Neural cell (in vitro differentiated cells): ENCODE measurements around the gene MLPH. TPM values are rescaled to one million over a fixed set of nuclear protein-coding genes. Genes with fewer than 3 reads are reported as not detected.

Experiments
- H2AFZ ChIP-seq: fragments of 200-600, 300-800 bp; sonication (generic), shearing (Covaris generic); 2 replicates; pipeline ENCODE4 v1.6.0; 2014; ENCODE audit warnings: low read depth, mild to moderate bottlenecking, antibody characterized with exemption, low read length, moderate library complexity
- H3F3A ChIP-seq: fragments of 200-600 bp; shearing (Covaris generic); 2 replicates; pipeline ENCODE4 v1.6.1; 2016; ENCODE audit warnings: mild to moderate bottlenecking, moderate library complexity, mixed read lengths, antibody characterized with exemption, low read length; ENCODE audit not compliant: insufficient read depth, poor library complexity, severe bottlenecking
- H3K27ac ChIP-seq: fragments of 200-600, 300-800 bp; sonication (generic), shearing (Covaris generic); 2 replicates; pipeline ENCODE4 v1.5.1; 2014; ENCODE audit warnings: mild to moderate bottlenecking, low read length, moderate library complexity
- H3K27me3 ChIP-seq: fragments of 300-800, 200-600 bp; sonication (generic), shearing (Covaris generic); 2 replicates; pipeline ENCODE4 v1.6.0; 2014; ENCODE audit warnings: mild to moderate bottlenecking, low read depth, low read length, moderate library complexity; ENCODE audit not compliant: insufficient read depth
- H3K36me3 ChIP-seq: fragments of 300-800, 200-600 bp; sonication (generic), shearing (Covaris generic); 2 replicates; pipeline ENCODE4 v1.5.1; 2014; ENCODE audit warnings: mild to moderate bottlenecking, antibody characterized with exemption, low read length, moderate library complexity; ENCODE audit not compliant: insufficient read depth
- H3K4me2 ChIP-seq: fragments of 300-800, 200-600 bp; sonication (generic), shearing (Covaris generic); 2 replicates; pipeline ENCODE4 v1.6.0; 2014; ENCODE audit warnings: mild to moderate bottlenecking, low read length
- H3K4me3 ChIP-seq: fragments of 300-800, 200-600 bp; sonication (generic), shearing (Covaris generic); 2 replicates; pipeline ENCODE4 v1.5.1; 2014; ENCODE audit warnings: mild to moderate bottlenecking, low read length, moderate library complexity
- H3K79me2 ChIP-seq: fragments of 200-600 bp; shearing (Covaris generic); replicated peaks from 2 replicates; pipeline ENCODE4 v1.6.0; 2014; ENCODE audit warnings: mild to moderate bottlenecking, low read length, moderate library complexity; ENCODE audit not compliant: insufficient read depth
- H3K9ac ChIP-seq: fragments of 300-800, 200-600 bp; sonication (generic), shearing (Covaris generic); 2 replicates; pipeline ENCODE4 v1.6.1; 2016; ENCODE audit warnings: mild to moderate bottlenecking, low read length, mixed read lengths
- H3K9me2 ChIP-seq: fragments of 200-600 bp; shearing (Covaris generic); 2 replicates; pipeline ENCODE4 v1.6.1; 2016; ENCODE audit warnings: mild to moderate bottlenecking, low read length, mixed read lengths; ENCODE audit not compliant: insufficient read depth
- H3K9me3 ChIP-seq: fragments of 200-600, 300-800 bp; sonication (generic), shearing (Covaris generic); 2 replicates; pipeline ENCODE4 v1.6.1; 2016; ENCODE audit warnings: mild to moderate bottlenecking, mixed run types, low read length, moderate library complexity, mixed read lengths
- H4K20me1 ChIP-seq: fragments of 200-600 bp; shearing (Covaris generic); 2 replicates; pipeline ENCODE4 v1.6.1; 2016; ENCODE audit warnings: mild to moderate bottlenecking, mixed run types; ENCODE audit not compliant: insufficient read depth
- EP300 ChIP-seq: fragments of 450-650 bp; conservative IDR thresholded peaks from 2 replicates; pipeline ENCODE4 v1.6.1; 2014; ENCODE audit warnings: antibody characterized with exemption, mild to moderate bottlenecking, moderate library complexity; ENCODE audit not compliant: poor library complexity, severe bottlenecking
- EZH2 ChIP-seq: fragments of 200-600, 300-800 bp; shearing (Covaris generic), sonication (generic); IDR thresholded peaks from 2 replicates; pipeline ENCODE4 v1.6.1; 2014; ENCODE audit warnings: antibody characterized with exemption, low read length, borderline replicate concordance, mild to moderate bottlenecking; ENCODE audit not compliant: insufficient read depth, poor library complexity, severe bottlenecking
- MXI1 ChIP-seq: fragments of 450-650 bp; conservative IDR thresholded peaks from 2 replicates; pipeline ENCODE4 v1.6.1; 2014; ENCODE audit warnings: antibody characterized with exemption, mild to moderate bottlenecking; ENCODE audit not compliant: poor library complexity, severe bottlenecking
- POLR2AphosphoS5 ChIP-seq: IDR thresholded peaks from 2 replicates; pipeline ENCODE4 v1.6.1; 2012
- RAD21 ChIP-seq: fragments of 450-650 bp; conservative IDR thresholded peaks from 2 replicates; pipeline ENCODE4 v1.6.1; 2014; ENCODE audit warnings: antibody characterized with exemption, mild to moderate bottlenecking, moderate library complexity
- SMC3 ChIP-seq: fragments of 450-650 bp; conservative IDR thresholded peaks from 2 replicates; pipeline ENCODE4 v1.6.1; 2014; ENCODE audit warnings: antibody characterized with exemption, mild to moderate bottlenecking, moderate library complexity; ENCODE audit not compliant: poor library complexity
- TAF1 ChIP-seq: IDR thresholded peaks from 2 replicates; pipeline ENCODE4 v1.6.1; 2012; ENCODE audit warnings: low read depth
- polyA plus RNA-seq: library from polyadenylated mRNA; depleted of rRNA; stranded (reverse); fragments of >200 nt; gene quantifications from 2 replicates; pipeline ENCODE4 v1.2.3, GENCODE V29; 2014
- TF ChIP-seq, protein P1 (sequence below): fragments of 450-650 bp; IDR thresholded peaks from 2 replicates; pipeline ENCODE4 v1.5.1; 2014; ENCODE audit warnings: antibody characterized with exemption, mild to moderate bottlenecking, moderate library complexity; ENCODE audit not compliant: poor library complexity, severe bottlenecking
- TF ChIP-seq, protein P2 (sequence below): IDR thresholded peaks from 2 replicates; pipeline ENCODE4 v1.6.1; 2012; ENCODE audit warnings: borderline replicate concordance

MLPH gene
- polyA plus RNA-seq, 1 donor from 2014 or later = not detected

DNA sequence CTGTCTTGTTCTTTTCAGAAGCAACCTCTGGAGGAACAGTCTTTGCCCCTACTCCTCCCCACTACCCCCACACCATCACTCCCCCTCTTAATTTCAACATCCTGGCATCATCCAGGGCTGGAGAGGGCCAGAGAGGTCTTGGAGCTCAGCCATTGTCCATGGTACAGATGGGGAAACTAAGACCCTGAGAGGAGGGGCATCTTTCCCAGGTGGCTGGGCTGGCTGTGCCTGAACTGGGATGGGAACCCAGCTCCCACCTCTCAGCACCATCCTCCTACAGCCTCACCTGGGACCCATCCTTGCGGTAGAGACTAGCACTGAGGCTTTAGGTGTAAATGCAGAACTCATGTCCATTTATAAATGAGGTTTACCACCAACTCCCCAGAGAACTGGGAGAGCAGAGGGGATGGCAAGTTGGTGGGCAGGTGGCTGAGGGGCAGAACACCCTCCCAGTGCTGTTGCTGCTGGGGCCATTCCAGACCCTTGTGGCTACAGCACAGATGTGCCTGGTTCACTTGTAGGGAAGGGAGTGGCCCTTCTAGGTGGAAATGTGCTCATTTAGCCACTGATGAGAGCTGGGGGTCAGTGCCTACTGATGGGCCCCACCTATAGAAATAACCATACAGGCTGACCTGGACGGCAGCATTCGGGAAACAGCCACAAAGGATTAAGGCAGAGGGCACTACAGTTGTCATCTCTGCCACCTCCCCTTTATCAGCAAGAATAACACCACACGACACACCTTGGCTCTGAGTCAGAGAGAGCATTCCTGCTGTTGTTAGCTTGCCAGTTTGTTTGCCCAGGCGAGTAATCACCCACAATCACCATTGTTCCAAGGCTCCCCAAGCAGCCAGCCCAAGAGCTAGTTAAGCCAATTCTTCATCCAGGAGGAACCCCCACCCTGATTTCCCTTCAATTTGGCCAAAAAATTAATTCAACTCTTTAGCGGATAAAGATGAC lies 2.1 kb downstream of the MLPH start:
- peaks cover 12% of the 10 kb centered on the region for H3K9me3 ChIP-seq
- TF ChIP-seq EZH2 = no peak
- no peak overlapping the region for H2AFZ ChIP-seq
- H3F3A ChIP-seq = no peaks in the 10 kb centered on the region
- H3K27me3 ChIP-seq = peaks cover 56% of the 10 kb centered on the region
- no peak overlapping the region for H3K4me3 ChIP-seq
- no peaks in the 10 kb centered on the region for H3K9me2 ChIP-seq
- H3K4me2 ChIP-seq = no peak overlapping the region
- H3K9ac ChIP-seq = no peak overlapping the region
- no peaks in the 10 kb centered on the region for H3K36me3 ChIP-seq
- no peaks in the 10 kb centered on the region for H4K20me1 ChIP-seq
- no peak overlapping the region for H3K27ac ChIP-seq
- no peaks in the 10 kb centered on the region for H3K79me2 ChIP-seq

DNA sequence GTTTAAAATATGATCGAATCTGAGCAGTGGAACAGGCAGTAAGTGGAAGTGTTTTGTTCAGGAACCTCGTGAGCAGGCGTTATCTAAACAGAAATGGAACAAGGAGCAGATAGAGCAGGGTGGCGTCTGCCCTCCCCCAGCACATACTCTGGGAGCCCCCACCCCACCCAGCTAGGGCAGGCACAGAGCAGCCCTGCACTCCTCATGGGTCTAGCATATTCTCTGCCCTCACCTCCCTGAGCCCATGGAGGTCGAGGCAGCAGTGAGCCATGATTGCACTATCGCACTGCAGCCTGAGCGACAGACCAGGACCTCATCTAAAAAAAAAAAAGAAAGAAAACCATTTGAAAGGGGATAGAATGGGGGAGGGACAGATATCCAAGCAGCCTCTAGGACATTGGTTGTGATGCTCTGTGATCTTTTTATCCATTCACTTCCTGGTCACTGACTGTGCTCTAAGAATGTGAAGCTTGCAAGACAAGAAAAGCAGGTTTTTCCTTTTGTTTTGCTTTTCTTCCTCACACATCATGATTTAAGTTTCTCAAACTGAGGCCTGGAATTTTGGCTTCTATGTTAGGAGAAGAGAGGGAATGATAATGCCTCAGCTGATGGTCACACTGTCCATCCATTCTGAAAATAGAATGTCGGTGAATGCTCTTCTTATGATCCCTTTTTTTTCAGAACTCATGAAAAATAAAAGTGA lies 3.1 kb downstream of the MLPH start:
- Histone ChIP-seq H3K4me2 (no peak overlapping the region), H3F3A (no peaks in the 10 kb centered on the region), H3K9me3 (peaks cover 12% of the 10 kb centered on the region), H3K4me3 (no peak overlapping the region), H3K27me3 (peaks cover 46% of the 10 kb centered on the region), H2AFZ (no peak overlapping the region), H3K9ac (no peak overlapping the region), H3K79me2 (no peaks in the 10 kb centered on the region), H3K9me2 (no peaks in the 10 kb centered on the region), H3K36me3 (no peaks in the 10 kb centered on the region), H3K27ac (no peak overlapping the region), H4K20me1 (no peaks in the 10 kb centered on the region)
- TF ChIP-seq RAD21 (no peak), EZH2 (no peak), EP300 (no peak), POLR2AphosphoS5 (no peak), TAF1 (no peak), MXI1 (no peak), SMC3 (no peak)
- TF ChIP-seq, protein P1, sequence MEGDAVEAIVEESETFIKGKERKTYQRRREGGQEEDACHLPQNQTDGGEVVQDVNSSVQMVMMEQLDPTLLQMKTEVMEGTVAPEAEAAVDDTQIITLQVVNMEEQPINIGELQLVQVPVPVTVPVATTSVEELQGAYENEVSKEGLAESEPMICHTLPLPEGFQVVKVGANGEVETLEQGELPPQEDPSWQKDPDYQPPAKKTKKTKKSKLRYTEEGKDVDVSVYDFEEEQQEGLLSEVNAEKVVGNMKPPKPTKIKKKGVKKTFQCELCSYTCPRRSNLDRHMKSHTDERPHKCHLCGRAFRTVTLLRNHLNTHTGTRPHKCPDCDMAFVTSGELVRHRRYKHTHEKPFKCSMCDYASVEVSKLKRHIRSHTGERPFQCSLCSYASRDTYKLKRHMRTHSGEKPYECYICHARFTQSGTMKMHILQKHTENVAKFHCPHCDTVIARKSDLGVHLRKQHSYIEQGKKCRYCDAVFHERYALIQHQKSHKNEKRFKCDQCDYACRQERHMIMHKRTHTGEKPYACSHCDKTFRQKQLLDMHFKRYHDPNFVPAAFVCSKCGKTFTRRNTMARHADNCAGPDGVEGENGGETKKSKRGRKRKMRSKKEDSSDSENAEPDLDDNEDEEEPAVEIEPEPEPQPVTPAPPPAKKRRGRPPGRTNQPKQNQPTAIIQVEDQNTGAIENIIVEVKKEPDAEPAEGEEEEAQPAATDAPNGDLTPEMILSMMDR = no peak
- TF ChIP-seq, protein P2, sequence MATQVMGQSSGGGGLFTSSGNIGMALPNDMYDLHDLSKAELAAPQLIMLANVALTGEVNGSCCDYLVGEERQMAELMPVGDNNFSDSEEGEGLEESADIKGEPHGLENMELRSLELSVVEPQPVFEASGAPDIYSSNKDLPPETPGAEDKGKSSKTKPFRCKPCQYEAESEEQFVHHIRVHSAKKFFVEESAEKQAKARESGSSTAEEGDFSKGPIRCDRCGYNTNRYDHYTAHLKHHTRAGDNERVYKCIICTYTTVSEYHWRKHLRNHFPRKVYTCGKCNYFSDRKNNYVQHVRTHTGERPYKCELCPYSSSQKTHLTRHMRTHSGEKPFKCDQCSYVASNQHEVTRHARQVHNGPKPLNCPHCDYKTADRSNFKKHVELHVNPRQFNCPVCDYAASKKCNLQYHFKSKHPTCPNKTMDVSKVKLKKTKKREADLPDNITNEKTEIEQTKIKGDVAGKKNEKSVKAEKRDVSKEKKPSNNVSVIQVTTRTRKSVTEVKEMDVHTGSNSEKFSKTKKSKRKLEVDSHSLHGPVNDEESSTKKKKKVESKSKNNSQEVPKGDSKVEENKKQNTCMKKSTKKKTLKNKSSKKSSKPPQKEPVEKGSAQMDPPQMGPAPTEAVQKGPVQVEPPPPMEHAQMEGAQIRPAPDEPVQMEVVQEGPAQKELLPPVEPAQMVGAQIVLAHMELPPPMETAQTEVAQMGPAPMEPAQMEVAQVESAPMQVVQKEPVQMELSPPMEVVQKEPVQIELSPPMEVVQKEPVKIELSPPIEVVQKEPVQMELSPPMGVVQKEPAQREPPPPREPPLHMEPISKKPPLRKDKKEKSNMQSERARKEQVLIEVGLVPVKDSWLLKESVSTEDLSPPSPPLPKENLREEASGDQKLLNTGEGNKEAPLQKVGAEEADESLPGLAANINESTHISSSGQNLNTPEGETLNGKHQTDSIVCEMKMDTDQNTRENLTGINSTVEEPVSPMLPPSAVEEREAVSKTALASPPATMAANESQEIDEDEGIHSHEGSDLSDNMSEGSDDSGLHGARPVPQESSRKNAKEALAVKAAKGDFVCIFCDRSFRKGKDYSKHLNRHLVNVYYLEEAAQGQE = no peak
